OCI-LY7 (cell line): ENCODE data around the gene ARFGEF2.

Experiments used
- EZH2phosphoT487 ChIP-seq: fragments of 200-600 bp; sonication (generic); IDR thresholded peaks from 2 replicates; pipeline ENCODE4 v1.6.1; 2018; ENCODE audit warnings: low read depth, borderline replicate concordance, mild to moderate bottlenecking, mixed run types, antibody characterized with exemption, low read length, moderate library complexity, mixed read lengths
- TF ChIP-seq, protein P1 (sequence below): fragments of 200-600 bp; sonication (generic); conservative IDR thresholded peaks from 2 replicates; pipeline ENCODE4 v1.5.1; 2014; ENCODE audit warnings: mild to moderate bottlenecking, antibody characterized with exemption, low read length, moderate library complexity, mixed read lengths

DNA sequence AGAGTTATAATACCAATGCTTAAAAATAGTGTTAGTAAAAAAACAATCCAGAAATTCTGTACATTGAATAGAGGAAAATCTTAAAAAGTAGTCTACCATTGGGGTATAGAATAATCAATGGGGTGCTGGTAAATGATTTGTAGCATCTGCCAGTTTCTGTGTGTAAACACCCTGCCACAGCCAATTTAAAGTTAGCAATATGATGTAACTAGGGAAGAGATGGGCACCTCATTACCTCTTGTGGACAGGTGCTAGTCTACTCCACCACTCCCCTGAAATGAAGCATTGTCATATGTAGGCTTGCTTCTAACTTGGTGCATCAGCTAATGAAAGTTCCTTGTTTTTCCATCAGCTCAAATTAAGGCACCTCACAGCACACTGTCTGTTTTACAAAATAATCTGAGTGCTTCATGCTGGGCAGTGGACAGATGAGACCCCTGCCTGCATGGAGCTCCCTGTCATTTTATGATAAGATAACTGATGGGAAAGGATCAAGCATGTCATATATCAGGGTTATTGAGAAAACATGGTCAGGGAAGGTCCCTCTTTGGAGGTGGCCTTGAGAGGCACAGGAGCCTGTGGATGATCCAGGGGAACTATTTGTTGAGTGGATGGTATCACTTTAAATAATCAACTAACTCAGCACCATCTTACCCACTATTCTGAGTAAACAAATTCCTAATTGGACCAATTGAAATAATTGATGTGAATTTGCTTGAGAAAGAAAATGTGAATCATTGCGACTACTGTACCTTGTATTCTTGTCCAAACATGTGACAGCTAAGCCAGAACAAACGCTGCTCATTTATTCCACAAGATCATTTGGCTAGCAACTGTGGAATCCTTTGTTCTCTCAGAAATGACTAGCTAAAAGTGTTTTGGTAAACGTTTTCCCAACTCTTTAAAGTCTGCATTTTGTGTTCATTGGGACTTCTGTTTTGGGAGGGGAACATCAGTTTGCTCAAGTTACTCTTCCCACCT, 78.7 kb downstream of the ARFGEF2 start:
- TF ChIP-seq, protein P1, sequence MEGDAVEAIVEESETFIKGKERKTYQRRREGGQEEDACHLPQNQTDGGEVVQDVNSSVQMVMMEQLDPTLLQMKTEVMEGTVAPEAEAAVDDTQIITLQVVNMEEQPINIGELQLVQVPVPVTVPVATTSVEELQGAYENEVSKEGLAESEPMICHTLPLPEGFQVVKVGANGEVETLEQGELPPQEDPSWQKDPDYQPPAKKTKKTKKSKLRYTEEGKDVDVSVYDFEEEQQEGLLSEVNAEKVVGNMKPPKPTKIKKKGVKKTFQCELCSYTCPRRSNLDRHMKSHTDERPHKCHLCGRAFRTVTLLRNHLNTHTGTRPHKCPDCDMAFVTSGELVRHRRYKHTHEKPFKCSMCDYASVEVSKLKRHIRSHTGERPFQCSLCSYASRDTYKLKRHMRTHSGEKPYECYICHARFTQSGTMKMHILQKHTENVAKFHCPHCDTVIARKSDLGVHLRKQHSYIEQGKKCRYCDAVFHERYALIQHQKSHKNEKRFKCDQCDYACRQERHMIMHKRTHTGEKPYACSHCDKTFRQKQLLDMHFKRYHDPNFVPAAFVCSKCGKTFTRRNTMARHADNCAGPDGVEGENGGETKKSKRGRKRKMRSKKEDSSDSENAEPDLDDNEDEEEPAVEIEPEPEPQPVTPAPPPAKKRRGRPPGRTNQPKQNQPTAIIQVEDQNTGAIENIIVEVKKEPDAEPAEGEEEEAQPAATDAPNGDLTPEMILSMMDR, result no peak
- no peak for TF ChIP-seq EZH2phosphoT487
